ENCODE results near the gene FOXN3. TPM values are rescaled to one million over a fixed set of nuclear protein-coding genes. Genes with fewer than 3 reads are reported as not detected.
A peak's percentile ranks its signal among the peaks of the same experiment; 100 is the strongest.

The FOXN3 gene
- total and polyA plus RNA-seq, 10 donors: 9.2 to 121 (median 98.3) TPM

DNA sequence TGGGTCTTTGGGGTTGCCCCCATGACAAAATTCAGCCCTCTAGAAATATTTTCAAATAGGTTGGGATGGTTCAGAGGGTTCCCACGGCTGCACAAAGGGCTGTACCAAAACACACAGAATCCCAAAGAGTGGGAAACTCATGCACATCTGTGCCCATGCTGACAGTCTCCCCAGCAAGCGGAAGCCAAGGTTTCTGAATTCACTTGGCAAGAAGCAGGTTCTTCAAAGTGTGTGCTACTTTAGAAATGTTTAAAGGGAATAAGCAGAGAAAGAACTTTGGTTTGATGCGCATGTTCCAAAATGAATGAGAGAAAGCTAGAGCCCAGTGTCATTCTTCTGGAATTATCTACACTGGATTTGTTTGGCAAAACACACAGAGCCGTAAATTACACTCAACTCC lies 46.7 kb downstream of the FOXN3 start:
- no peaks in the 10 kb centered on the region for H3K36me3 ChIP-seq

DNA sequence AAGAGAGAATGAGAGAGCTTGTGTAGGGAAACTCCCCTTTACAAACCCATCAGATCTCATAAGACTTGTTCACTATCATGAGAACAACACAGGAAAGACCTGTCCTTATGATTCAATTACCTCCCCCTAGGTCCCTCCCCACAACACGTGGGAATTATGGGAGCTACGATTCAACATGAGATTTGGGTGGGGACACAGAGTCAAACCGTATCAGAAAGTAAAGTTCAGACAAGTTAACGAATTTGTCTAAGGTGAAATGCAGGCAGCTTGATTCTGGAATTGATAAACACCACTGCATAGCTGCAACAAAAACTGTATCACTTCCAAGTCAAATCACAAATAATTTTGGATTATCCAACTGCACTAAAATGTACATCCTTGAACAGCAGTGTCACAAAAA lies 47.4 kb downstream of the FOXN3 start:
- DNase-seq: no peak
- no peak for TF ChIP-seq POLR2A (IDR thresholded peaks at IDR 0.05)
- TF ChIP-seq, protein P1, sequence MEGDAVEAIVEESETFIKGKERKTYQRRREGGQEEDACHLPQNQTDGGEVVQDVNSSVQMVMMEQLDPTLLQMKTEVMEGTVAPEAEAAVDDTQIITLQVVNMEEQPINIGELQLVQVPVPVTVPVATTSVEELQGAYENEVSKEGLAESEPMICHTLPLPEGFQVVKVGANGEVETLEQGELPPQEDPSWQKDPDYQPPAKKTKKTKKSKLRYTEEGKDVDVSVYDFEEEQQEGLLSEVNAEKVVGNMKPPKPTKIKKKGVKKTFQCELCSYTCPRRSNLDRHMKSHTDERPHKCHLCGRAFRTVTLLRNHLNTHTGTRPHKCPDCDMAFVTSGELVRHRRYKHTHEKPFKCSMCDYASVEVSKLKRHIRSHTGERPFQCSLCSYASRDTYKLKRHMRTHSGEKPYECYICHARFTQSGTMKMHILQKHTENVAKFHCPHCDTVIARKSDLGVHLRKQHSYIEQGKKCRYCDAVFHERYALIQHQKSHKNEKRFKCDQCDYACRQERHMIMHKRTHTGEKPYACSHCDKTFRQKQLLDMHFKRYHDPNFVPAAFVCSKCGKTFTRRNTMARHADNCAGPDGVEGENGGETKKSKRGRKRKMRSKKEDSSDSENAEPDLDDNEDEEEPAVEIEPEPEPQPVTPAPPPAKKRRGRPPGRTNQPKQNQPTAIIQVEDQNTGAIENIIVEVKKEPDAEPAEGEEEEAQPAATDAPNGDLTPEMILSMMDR (IDR thresholded peaks at IDR 0.05 in 8 of 11, conservative IDR thresholded peaks at IDR 0.05 in 3 of 11): no peak
- no peak for TF ChIP-seq POLR2AphosphoS5 (IDR thresholded peaks at IDR 0.05)
- intact Hi-C loops (cut with DNase I; ENCODE audit: low total_unique reads): no loop called here
- Histone ChIP-seq H3K36me3 (no peaks in the 10 kb centered on the region), H3K27ac (peak overlapping the region in 1 of 8 donors; percentile 0), H3K4me3 (no peak overlapping the region), H3K4me1 (peaks cover 21 to 81% (median 55%) of the 10 kb centered on the region in 6 donors), H3K27me3 (replicated peaks in 1 of 7) (no peaks in the 10 kb centered on the region), H3K9me3 (peaks cover 0 to 4% (median 0%) of the 10 kb centered on the region in 8 donors)
- WGBS, 5 donors: 89 to 96% (median 94%) methylated on average over 4 of the region's 4 CpGs

More for the DNA sequence above, 46.7 kb downstream of the FOXN3 start:
- no peak for TF ChIP-seq POLR2AphosphoS5 (IDR thresholded peaks at IDR 0.05)
- TF ChIP-seq, protein P1 (IDR thresholded peaks at IDR 0.05 in 8 of 11, conservative IDR thresholded peaks at IDR 0.05 in 3 of 11): no peak
- TF ChIP-seq POLR2A (IDR thresholded peaks at IDR 0.05): no peak
- Histone ChIP-seq H3K27me3 (replicated peaks in 1 of 7) (no peaks in the 10 kb centered on the region), H3K4me1 (peaks cover 16 to 74% (median 48%) of the 10 kb centered on the region in 6 donors), H3K9me3 (peaks cover 0 to 4% (median 0%) of the 10 kb centered on the region in 8 donors), H3K27ac (peak overlapping the region in 1 of 8 donors; percentile 0), H3K4me3 (no peak overlapping the region)
- no peak for DNase-seq
- intact Hi-C loops (cut with DNase I; ENCODE audit: low total_unique reads): no loop called here
- WGBS, 5 donors: 94 to 98% (median 95%) methylated on average over 4 of the region's 4 CpGs

DNA sequence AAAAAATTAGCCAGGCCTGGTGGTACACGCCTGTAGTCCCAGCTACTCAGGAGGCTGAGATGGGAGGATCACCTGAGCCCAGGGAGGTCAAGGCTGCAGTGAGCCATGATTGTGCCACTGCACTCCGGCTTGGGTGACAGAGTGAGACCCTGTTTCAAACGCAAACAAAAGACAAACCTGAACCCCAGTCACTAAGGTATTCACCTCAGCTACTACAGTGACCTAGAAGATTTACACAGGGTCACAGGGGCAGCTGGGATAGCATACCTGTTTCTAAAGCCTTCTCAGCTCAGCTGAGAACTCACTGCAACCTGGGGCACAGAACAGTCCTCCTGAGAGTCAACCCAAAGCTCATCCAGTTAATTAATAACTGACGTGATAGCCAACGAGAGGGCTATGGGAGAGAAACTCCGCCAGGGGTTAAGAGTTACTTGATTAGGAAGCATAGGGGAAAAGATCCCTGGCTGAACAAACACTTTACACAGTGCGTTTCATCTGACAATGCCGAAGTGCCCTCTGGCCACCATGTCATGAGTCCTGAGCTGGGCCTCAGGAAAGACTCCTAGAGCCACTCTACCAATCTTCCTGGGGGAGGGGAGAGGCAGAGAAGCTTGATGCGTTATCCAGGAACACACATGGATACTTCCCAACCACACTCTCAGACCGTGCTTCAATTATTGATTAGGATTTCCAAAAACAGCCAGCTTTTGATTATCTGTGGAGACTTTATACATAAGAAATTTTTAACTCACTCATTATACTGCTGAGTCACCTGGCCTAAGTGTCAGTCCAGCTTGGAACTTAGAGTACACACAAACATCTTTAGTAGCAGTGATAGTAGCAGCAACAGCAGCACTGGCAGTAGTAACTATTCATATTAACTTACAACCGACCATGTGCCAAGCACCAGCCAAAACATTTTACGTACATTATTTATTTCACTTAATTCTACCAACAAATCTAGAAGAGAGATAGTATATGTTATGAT lies 48.2 kb downstream of the FOXN3 start:
- no peak overlapping the region for H3K27ac ChIP-seq
- intact Hi-C loops (cut with DNase I; ENCODE audit: low total_unique reads): no loop called here
- DNase-seq: no peak
- no peaks in the 10 kb centered on the region for H3K36me3 ChIP-seq
- WGBS, 5 donors: 92 to 97% (median 96%) methylated on average over 12 of the region's 12 CpGs
- TF ChIP-seq, protein P1 (IDR thresholded peaks at IDR 0.05 in 8 of 11, conservative IDR thresholded peaks at IDR 0.05 in 3 of 11): no peak
- TF ChIP-seq POLR2AphosphoS5 (IDR thresholded peaks at IDR 0.05) (no peak), POLR2A (IDR thresholded peaks at IDR 0.05) (no peak)
- H3K9me3 ChIP-seq: no peaks in the 10 kb centered on the region
- peaks cover 27 to 88% (median 64%) of the 10 kb centered on the region in 6 donors for H3K4me1 ChIP-seq
- H3K4me3 ChIP-seq: no peak overlapping the region
- H3K27me3 ChIP-seq (replicated peaks in 1 of 7): no peaks in the 10 kb centered on the region

DNA sequence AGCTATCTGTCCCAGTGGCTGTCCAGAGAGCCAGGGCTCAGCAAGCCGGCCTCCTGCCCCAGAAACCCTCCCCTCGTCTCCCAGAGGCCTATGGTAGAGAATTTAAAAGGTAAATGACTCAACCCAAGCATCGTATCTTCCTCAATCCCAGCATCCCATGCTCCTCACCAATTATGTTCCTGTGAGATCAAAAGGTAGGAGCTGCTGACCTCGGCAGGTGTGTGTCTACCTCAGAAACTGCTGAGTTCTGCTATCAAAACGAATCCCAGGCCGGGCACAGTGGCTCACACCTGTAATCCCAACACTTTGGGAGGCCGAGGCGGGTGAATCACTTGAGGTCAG lies 49.3 kb downstream of the FOXN3 start:
- Histone ChIP-seq H3K4me1 (peaks cover 32 to 88% (median 67%) of the 10 kb centered on the region in 6 donors), H3K9me3 (no peaks in the 10 kb centered on the region), H3K36me3 (no peaks in the 10 kb centered on the region), H3K4me3 (no peak overlapping the region), H3K27ac (peak overlapping the region in 2 of 8 donors; percentile 5 to 85), H3K27me3 (replicated peaks in 1 of 7) (no peaks in the 10 kb centered on the region)
- DNase-seq: no peak
- TF ChIP-seq, protein P1 (IDR thresholded peaks at IDR 0.05 in 8 of 11, conservative IDR thresholded peaks at IDR 0.05 in 3 of 11): no peak
- TF ChIP-seq POLR2A (IDR thresholded peaks at IDR 0.05): no peak
- TF ChIP-seq POLR2AphosphoS5 (IDR thresholded peaks at IDR 0.05): no peak
- intact Hi-C loops (cut with DNase I; ENCODE audit: low total_unique reads): no loop called here
- WGBS, 5 donors: 80 to 83% (median 80%) methylated on average over 8 of the region's 8 CpGs
